Fibroblast of peridontal ligament (primary cell): ENCODE measurements around the gene CNOT11.
"Not testable (repeated sequence)": the region's sequence is repeated elsewhere in the genome, so short reads cannot be mapped to it uniquely, and the experiment has no call there.

Experiments
- DNase-seq: peaks from one replicate; pipeline ENCODE4 v3.0.0-alpha.2; 2010; ENCODE audit errors: extremely low read depth

CNOT11 gene

DNA sequence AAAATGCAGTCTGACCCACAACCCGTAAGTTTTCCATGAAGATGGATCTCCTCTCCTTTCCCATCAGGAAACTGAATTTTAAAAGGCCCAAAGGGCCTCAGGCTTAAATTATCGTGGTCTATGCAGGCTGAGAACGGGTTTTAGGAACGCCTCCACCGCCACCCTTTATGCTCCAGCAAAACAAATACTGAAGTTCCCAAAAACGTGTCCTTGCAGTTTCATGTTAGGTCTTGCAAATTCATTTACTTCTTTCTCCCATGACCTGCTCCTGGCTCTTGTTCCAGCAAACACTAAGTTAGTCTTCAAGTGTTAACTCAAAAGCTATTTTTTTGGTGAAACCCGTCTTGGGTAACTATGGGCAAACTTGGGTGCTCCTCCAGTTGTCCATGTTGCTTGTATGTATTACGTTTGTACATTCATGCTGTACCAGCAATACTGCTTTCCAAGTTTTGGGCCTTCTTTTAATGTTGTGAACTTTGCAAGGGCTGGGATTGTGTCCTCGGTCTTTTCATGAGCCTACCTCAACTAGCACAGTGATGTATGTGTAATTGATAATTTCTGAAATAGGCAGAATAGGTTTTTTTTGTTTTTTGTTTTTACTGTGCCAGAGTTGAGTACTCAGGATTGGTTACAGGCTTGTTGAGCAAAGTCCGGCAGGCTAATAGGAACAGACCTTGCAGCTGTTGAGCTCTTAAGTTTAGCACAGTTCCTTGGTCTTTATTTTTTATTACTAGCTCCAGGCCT lies 57.6 kb downstream of the CNOT11 start:
- no peak for DNase-seq

DNA sequence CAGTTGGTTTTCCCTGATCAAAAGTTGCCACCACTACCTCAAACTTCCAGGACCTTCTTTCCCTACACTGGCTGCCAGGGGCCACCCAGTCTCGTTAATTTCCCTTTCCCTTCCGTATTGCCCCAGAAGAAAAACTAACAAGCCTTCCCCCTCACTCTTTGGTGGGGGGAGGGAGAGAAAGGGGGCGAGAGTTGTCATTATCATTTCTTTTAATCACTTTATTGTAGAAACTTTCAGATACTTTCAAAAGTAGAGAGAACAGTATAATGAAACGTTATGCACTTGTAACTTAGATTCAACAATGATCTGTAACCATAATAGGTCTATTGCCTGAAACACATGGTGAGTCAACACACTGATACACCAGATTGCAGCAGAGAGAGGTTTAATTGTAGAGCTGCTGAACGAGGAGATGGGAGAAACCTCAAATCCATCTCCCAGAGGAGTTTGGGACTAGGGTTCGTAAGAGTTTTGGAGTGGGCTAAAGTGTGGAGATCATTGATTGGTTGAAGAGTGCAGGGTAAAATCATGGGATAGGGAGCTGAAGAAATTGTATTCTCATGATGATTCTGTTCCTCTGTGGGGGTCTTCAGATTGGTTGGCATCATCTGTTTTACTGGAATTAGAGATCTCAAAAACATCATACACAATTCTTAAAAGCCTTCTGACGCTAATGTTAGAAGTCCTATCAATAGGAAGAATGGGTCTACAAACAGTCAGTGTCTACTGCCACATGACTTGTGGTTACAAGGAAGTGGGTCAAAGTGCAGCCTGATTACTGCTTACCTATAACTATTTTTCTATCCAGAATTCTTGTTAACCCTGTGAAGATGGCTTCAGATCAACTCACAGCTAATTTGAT lies 58.4 kb downstream of the CNOT11 start:
- peak; percentile 51 for DNase-seq

- DNase-seq, result no peak
These were observed 59.0 kb downstream of the CNOT11 start for GRCh38 chr2:101311696-101312017.

- not testable (repeated sequence) for DNase-seq
These were observed 63.9 kb downstream of the CNOT11 start for GRCh38 chr2:101316568-101316967.
